Measurements from ENCODE around the gene MED8.
"Not testable (repeated sequence)": the region's sequence is repeated elsewhere in the genome, so short reads cannot be mapped to it uniquely, and the experiment has no call there.

The MED8 gene

DNA sequence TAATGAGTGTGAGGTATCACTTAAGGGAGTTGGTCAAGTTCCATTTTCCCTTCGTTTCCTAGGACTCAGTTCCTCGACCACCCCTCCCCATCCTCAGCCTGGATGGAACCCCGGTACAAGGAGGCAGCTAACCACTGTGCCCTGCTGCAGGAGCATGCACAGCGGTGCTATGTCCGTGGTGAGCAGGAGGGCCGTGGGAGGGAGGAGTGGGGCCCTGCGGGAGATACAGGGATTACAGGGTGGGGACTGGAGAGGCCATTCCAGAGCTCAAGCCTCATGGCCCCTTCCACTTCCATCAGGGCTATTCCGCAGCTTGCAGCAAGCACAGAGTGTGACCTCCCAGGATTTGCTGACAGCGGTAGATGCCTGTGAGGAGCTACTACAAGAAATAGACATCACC, 38.3 kb upstream of the MED8 start:
- H3K4me3 Mint-ChIP-seq, result no peak overlapping the region
- H3K27ac Mint-ChIP-seq, result no peak overlapping the region
- H3K36me3 Mint-ChIP-seq (ENCODE audit: low read depth), result peaks cover 51% of the 10 kb centered on the region
- H3K9me3 Mint-ChIP-seq, result no peaks in the 10 kb centered on the region
- no peaks in the 10 kb centered on the region for H3K27me3 Mint-ChIP-seq (ENCODE audit: low read depth)
- peaks cover 8% of the 10 kb centered on the region for H3K4me1 Mint-ChIP-seq (ENCODE audit: low read depth)

DNA sequence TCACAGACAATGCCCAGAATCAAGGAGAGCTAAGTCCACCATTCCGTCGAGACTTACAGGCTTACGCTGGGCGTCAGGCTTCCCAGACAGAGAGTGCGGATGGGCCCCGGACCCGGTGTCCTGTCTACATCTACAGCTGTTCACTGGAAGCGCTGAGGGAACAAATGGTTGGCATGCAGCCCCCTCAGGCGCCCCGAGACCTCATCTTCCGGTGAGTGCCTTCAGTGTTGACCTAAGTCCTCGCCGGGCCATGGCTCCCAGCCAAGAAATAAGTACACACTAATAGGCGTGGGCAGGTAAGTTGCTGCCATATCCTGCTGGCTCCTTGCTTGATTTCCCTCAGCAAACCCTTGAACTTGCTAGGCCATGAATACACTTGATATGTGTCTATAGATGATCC, 37.9 kb upstream of the MED8 start:
- H3K9me3 Mint-ChIP-seq, result no peaks in the 10 kb centered on the region
- peaks cover 8% of the 10 kb centered on the region for H3K4me1 Mint-ChIP-seq (ENCODE audit: low read depth)
- peaks cover 55% of the 10 kb centered on the region for H3K36me3 Mint-ChIP-seq (ENCODE audit: low read depth)
- H3K27me3 Mint-ChIP-seq (ENCODE audit: low read depth), result no peaks in the 10 kb centered on the region
- no peak overlapping the region for H3K4me3 Mint-ChIP-seq
- no peak overlapping the region for H3K27ac Mint-ChIP-seq

DNA sequence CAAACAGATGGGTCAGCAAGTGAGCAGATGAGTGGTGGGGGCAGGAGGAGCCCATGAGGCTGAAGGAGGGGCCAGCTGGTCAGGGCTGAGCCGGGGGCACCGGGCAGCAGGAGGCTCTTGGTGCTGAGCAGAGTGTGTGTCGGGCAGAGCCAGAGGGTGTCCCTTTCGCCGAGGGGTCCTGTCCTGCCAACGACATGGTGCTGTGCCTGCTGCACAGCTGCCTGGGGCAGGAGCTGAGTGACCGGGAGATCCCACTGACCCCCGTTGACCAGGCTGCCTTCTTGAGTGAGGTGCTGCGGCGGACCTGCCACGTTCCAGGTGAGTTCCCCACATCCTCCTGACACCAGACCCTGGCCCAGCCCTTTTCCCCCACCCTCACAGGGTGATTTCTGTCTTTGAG, 36.6 kb upstream of the MED8 start:
- Mint-ChIP-seq H3K27ac (peak overlapping the region; percentile 55), H3K4me1 (ENCODE audit: low read depth) (peaks cover 8% of the 10 kb centered on the region), H3K36me3 (ENCODE audit: low read depth) (peaks cover 51% of the 10 kb centered on the region), H3K9me3 (no peaks in the 10 kb centered on the region), H3K4me3 (no peak overlapping the region), H3K27me3 (ENCODE audit: low read depth) (no peaks in the 10 kb centered on the region)

DNA sequence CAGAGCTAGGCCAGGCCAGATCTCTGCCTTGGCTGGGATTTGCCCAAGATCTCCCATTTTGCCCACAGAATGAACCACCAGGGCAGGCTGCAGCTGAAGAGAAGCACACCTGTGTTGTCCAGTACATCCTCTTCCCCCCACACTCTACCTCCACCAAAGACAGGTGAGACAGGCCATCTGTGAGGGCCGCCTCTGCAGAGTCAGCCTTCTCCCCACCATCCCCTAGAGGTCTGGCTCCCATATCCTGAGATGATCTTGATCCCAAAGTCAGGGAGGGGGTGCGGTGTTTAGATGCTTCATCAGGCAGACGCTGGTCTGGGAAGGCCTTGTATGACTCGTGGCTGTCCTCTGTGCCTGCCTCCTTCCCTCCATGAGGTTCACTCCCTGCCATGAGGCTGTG, 35.4 kb upstream of the MED8 start:
- Mint-ChIP-seq H3K36me3 (ENCODE audit: low read depth) (peaks cover 47% of the 10 kb centered on the region), H3K27ac (no peak overlapping the region), H3K27me3 (ENCODE audit: low read depth) (no peaks in the 10 kb centered on the region), H3K4me1 (ENCODE audit: low read depth) (peaks cover 8% of the 10 kb centered on the region), H3K9me3 (no peaks in the 10 kb centered on the region), H3K4me3 (no peak overlapping the region)

DNA sequence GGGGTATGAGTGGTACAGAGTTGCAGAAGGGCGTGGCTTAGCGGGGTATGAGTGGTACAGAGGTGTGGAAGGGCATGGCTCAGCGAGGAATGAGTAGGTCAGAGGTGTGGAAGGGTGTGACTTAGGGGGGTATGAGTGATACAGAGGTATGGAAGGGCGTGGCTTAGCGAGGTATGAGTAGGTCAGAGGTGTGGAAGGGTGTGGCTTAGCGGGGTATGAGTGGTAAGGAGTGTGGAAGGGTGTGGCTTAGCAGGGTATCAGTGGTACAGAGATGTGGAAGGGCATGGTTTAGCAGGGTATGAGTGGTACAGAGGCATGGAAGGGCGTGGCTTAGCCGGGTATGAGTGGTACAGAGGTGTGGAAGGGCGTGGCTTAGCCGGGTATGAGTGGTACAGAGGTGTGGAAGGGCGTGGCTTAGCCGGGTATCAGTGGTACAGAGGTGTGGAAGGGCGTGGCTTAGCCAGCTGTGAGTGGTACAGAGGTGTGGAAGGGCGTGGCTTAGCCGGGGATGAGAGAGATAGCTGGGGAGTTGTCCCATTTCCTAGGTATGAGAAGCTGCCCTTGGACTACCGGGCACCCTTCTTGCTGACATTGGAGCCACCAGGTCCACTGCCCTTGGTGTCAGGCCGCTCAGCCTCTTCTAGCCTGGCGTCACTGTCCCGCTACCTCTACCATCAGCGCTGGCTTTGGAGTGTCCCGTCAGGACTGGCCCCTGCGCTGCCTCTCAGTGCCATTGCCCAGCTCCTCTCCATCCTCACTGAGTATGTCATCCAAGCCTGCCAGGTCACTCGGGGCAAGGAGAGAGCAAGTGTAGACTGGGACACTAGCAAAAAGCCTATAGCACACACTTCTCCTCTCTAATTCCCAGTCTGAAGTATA, 34.3 kb upstream of the MED8 start:
- H3K27ac Mint-ChIP-seq, result peak overlapping the region; percentile 74
- H3K27me3 Mint-ChIP-seq (ENCODE audit: low read depth), result no peaks in the 10 kb centered on the region
- peaks cover 47% of the 10 kb centered on the region for H3K36me3 Mint-ChIP-seq (ENCODE audit: low read depth)
- no peak overlapping the region for H3K4me3 Mint-ChIP-seq
- peaks cover 8% of the 10 kb centered on the region for H3K4me1 Mint-ChIP-seq (ENCODE audit: low read depth)
- no peaks in the 10 kb centered on the region for H3K9me3 Mint-ChIP-seq

DNA sequence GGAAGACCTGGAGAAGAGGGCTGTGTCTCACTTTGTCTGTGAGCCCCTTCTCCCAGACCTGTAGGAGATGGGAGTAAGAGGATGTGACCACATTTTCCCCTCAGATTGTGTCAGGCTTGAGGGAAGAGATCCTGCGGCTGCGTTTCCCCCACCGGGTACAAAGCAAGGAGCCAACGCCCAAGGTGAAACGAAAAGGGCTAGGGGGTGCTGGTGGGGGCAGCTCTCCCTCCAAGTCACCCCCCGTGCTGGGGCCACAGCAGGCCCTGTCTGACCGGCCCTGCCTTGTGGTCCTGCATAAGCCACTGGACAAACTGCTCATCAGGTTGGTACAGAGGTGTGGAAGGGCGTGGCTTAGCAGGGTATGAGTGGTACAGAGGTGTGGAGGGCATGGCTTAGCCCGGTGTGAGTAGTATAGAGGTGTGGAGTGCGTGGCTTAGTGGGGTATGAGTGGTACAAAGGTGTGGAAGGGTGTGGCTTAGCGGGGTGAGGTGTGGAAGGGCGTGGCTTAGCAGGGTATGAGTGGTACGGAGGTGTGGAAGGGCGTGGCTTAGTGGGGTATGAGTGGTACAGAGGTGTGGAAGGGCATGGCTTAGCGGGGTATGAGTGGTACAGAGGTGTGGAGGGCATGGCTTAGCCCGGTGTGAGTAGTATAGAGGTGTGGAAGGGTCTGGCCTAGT, 33.5 kb upstream of the MED8 start:
- H3K27me3 Mint-ChIP-seq (ENCODE audit: low read depth), result no peaks in the 10 kb centered on the region

DNA sequence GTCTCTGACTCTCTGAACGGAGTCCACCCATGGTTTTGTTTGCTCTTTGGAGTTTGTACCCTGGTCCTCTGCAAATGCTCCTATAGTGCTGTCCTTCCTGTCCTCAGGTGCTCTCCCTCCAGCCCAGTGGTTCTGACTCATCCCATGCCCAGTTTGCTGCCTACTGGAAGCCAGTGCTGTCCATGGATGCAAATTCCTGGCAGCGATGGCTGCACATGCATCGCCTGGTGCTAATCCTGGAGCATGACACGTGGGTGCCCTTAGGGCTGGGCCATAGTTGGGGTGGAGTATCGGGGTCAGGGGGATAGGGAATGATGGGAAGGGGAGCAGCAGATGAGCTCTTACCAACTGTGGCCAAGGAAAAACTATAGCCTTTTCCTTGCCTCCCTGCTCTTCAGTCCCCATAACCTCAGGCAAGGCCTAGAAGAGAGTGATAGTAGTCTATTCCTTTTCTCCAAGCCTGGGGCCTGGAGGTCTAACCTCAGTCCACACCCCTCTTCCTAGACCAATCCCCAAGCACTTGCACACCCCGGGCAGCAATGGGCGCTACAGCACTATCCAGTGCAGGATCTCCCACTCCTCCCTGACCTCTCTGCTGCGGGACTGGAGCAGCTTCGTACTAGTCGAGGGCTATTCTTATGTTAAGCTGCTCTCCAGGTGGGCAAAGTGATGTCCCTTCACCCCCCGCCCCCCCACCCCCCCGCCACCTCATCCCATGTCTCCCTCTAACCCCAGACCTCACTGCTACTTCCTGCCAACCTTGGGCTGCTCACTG, 32.6 kb upstream of the MED8 start:
- no peaks in the 10 kb centered on the region for H3K27me3 Mint-ChIP-seq (ENCODE audit: low read depth)
- no peaks in the 10 kb centered on the region for H3K9me3 Mint-ChIP-seq
- H3K27ac Mint-ChIP-seq, result peak overlapping the region; percentile 15
- H3K36me3 Mint-ChIP-seq (ENCODE audit: low read depth), result peaks cover 39% of the 10 kb centered on the region
- no peak overlapping the region for H3K4me3 Mint-ChIP-seq
- peaks cover 8% of the 10 kb centered on the region for H3K4me1 Mint-ChIP-seq (ENCODE audit: low read depth)

More for the DNA sequence above, 33.5 kb upstream of the MED8 start:
- Mint-ChIP-seq H3K36me3 (ENCODE audit: low read depth) (peaks cover 45% of the 10 kb centered on the region), H3K4me1 (ENCODE audit: low read depth) (peaks cover 8% of the 10 kb centered on the region), H3K4me3 (no peak overlapping the region), H3K27ac (peak overlapping the region; percentile 74), H3K9me3 (no peaks in the 10 kb centered on the region)

DNA sequence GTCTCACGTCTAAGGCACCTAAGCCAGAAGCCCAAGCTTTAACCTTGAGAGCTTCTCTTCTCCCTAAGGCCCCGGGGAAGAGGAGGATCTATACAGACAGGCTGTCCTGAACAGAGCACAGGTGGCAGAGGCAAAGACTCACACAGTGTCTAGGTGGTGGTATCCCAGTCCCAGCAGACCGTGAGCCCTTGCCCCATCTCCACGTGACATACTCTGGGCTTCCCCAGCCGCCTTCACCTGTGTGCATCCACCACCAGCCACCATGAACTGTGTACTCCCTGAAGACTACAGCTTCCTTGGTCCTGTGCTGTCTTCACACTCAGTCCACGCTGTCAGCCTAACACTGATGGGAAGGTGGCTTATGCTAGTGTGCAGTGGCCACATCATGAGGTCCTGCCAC, 31.8 kb upstream of the MED8 start:
- Mint-ChIP-seq H3K27ac (no peak overlapping the region), H3K36me3 (ENCODE audit: low read depth) (peaks cover 34% of the 10 kb centered on the region), H3K4me1 (ENCODE audit: low read depth) (peaks cover 8% of the 10 kb centered on the region), H3K9me3 (no peaks in the 10 kb centered on the region), H3K27me3 (ENCODE audit: low read depth) (no peaks in the 10 kb centered on the region), H3K4me3 (no peak overlapping the region)

DNA sequence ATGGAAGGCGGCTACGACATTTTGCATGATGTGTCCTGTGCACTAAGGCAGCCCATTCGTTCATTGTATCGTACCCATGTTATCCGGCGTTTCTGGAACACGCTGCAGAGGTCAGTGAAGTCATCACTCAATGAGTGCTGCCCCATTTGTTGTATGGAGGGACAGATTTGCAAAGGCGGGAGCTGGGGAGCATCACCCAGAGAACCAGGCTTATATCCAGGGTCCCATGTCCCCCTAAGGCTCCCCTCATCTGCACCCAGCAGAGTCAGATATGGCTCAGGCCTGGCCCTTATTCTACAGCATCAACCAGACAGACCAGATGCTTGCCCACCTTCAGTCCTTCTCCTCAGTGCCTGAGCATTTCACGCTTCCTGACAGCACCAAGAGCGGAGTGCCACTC, 31.3 kb upstream of the MED8 start:
- Mint-ChIP-seq H3K4me3 (no peak overlapping the region), H3K9me3 (no peaks in the 10 kb centered on the region), H3K36me3 (ENCODE audit: low read depth) (peaks cover 32% of the 10 kb centered on the region), H3K27me3 (ENCODE audit: low read depth) (no peaks in the 10 kb centered on the region), H3K27ac (no peak overlapping the region), H3K4me1 (ENCODE audit: low read depth) (peaks cover 8% of the 10 kb centered on the region)

DNA sequence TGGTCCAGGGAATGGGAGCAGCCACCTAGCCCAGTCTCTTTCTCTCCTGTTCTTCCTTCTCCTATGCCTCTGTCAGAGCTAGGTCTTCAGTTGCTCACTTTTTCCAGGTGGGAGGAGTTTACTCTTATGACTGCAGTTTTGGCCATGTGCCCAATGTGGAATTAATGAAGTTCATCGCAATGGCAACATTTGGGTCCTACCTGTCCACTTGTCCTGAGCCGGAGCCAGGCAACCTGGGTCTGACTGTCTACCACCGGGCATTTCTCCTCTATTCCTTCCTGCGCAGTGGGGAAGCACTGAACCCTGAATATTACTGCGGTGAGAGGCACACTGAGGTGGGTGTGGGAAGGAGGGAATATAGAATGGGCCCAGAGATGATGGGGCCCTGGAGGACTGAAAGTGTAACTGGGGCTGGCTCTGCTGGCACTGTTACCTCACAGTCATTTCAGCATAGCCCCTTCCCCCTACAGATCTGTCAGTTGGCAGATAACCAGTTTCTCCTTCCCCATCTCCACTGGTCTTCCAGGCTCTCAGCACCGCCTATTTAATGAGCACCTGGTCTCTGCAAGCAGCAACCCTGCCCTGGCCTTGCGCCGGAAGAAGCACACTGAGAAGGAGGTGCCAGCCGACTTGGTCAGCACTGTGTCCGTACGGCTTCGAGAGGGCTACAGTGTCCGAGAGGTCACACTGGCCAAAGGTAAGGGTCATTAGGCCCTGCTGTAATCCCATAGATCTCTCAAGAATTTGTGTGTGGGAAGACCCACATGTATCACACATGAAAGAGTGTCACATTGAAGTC, 30.2 kb upstream of the MED8 start:
- H3K4me1 Mint-ChIP-seq (ENCODE audit: low read depth), result peaks cover 8% of the 10 kb centered on the region
- peaks cover 32% of the 10 kb centered on the region for H3K36me3 Mint-ChIP-seq (ENCODE audit: low read depth)
- H3K27me3 Mint-ChIP-seq (ENCODE audit: low read depth), result no peaks in the 10 kb centered on the region
- no peak overlapping the region for H3K27ac Mint-ChIP-seq
- H3K4me3 Mint-ChIP-seq, result no peak overlapping the region
- no peaks in the 10 kb centered on the region for H3K9me3 Mint-ChIP-seq

DNA sequence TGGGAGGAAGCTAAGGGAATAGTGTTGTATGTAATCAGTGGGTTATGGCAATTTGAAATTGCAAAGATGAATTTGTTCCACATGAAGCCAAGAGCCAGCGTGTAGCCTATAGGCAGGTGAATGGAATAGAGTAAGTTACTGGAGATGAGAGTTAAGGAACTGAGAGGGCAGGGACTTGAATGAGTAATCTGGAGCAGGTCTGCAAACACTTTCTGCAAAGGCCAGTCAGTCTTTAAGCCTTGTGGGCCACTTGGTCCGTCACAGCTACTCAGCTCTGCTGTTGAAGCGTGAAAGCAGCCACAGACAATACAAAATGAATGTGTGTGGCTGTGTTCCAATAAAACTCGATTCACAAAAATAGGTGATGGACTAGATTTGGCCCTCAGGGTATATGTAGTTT, 29.3 kb upstream of the MED8 start:
- Mint-ChIP-seq H3K27me3 (ENCODE audit: low read depth) (no peaks in the 10 kb centered on the region), H3K4me3 (no peak overlapping the region), H3K27ac (no peak overlapping the region), H3K9me3 (no peaks in the 10 kb centered on the region), H3K36me3 (ENCODE audit: low read depth) (peaks cover 30% of the 10 kb centered on the region), H3K4me1 (ENCODE audit: low read depth) (peaks cover 11% of the 10 kb centered on the region)

DNA sequence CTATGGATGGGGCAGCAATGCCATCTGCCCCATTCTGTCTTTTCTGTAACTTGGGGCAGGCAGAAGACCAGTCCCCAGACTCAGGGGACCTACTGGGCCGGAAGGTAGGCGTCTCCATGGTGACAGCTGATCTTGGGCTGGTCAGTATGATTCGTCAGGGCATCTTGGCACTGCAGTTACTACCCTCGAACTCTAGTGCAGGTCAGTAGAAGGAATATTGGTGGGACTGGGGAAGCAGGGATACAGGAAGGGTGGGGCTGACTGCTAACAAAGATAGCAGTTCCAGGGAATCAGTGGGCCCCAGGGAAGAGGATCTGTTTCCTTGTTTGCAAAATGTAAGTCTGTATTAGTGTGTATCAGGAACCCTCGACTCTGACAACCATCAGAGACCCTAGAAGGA, 26.3 kb upstream of the MED8 start:
- H3K4me3 Mint-ChIP-seq, result no peak overlapping the region
- peaks cover 24% of the 10 kb centered on the region for H3K36me3 Mint-ChIP-seq (ENCODE audit: low read depth)

DNA sequence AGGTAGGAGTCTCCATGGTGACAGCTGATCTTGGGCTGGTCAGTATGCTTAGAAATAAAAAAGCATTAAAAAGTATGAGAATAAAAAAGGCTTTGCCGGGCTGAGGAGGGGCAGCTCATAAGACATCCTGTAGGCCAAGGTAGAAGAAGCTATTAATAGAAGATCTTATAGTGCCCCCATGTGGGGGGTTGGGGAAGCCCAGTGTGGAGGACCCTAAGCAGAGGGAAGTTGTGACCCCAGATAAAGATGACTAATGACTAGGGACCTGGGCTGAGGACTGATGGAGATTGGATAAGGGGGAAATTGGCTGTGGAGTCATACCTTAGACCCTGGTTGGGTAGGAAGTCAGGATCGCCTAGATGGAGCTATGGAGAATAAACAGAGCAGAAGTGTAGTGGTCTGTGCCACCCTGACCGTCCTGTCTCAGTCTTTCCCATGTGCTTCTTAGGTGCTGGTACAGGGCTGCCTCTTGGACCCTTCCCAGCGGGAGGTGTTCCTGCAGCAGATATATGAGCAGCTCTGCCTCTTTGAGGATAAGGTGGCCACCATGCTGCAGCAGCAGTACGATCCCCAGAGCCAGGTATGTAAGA, 25.1 kb upstream of the MED8 start:
- no peaks in the 10 kb centered on the region for H3K27me3 Mint-ChIP-seq (ENCODE audit: low read depth)
- H3K4me1 Mint-ChIP-seq (ENCODE audit: low read depth), result peaks cover 3% of the 10 kb centered on the region
- H3K27ac Mint-ChIP-seq, result peak overlapping the region; percentile 18
- peaks cover 25% of the 10 kb centered on the region for H3K36me3 Mint-ChIP-seq (ENCODE audit: low read depth)
- no peak overlapping the region for H3K4me3 Mint-ChIP-seq
- no peaks in the 10 kb centered on the region for H3K9me3 Mint-ChIP-seq

More for the DNA sequence above, 26.3 kb upstream of the MED8 start:
- no peaks in the 10 kb centered on the region for H3K9me3 Mint-ChIP-seq
- H3K27me3 Mint-ChIP-seq (ENCODE audit: low read depth), result no peaks in the 10 kb centered on the region
- H3K27ac Mint-ChIP-seq, result no peak overlapping the region
- H3K4me1 Mint-ChIP-seq (ENCODE audit: low read depth), result peaks cover 3% of the 10 kb centered on the region

DNA sequence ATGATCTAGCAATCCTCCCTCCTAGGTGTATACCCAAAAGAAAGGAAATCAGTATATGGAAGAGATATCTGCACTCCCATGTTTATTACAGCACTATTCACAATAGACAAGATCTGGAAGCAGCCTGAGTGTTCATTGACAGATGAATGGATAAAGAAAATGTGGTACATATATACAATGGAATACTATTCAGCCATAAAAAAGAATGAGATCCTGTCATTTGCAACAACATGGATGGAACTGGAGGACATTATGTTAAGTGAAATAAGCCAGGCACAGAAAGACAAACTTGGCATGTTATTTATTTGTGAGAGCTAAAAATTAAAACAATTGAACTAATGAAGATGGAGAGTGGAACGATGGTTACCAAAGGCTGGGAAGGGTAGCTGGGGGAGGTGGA, 23.8 kb upstream of the MED8 start:
- H3K4me1 Mint-ChIP-seq (ENCODE audit: low read depth); H3K27ac Mint-ChIP-seq; H3K9me3 Mint-ChIP-seq; H3K4me3 Mint-ChIP-seq; H3K27me3 Mint-ChIP-seq (ENCODE audit: low read depth): not testable (repeated sequence)
- H3K36me3 Mint-ChIP-seq (ENCODE audit: low read depth), result peaks cover 34% of the 10 kb centered on the region
